K562 (cell line): ENCODE data around the gene NR0B2. TPM values are rescaled to one million over a fixed set of nuclear protein-coding genes. Genes with fewer than 3 reads are reported as not detected.
A peak's percentile ranks its signal among the peaks of the same experiment; 100 is the strongest.

ENCODE experiments used
- GTF2E2 ChIP-seq: fragments of 200-800 bp; sonication (Bioruptor generic); IDR thresholded peaks from 2 replicates; pipeline ENCODE4 v1.6.1; 2016; ENCODE audit warnings: missing genetic modification characterization, missing compliant biosample characterization
- NCOR1 ChIP-seq: fragments of 450-650 bp; IDR thresholded peaks from 2 replicates; pipeline ENCODE4 v1.6.1; 2016; ENCODE audit warnings: mild to moderate bottlenecking, moderate library complexity
- NFE2L1 ChIP-seq: fragments of 450-650 bp; IDR thresholded peaks from 2 replicates; pipeline ENCODE4 v1.6.1; 2016; ENCODE audit warnings: missing genetic modification characterization, low read depth, mild to moderate bottlenecking, missing compliant biosample characterization, moderate library complexity, borderline replicate concordance
- SREBF2 ChIP-seq: sonication (generic); formaldehyde crosslinking; IDR thresholded peaks from 2 replicates; pipeline ENCODE4 v1.4.0; 2020; ENCODE audit warnings: mild to moderate bottlenecking, missing genetic modification reagents
- SRSF1 ChIP-seq: fragments of 200-400 bp; formaldehyde crosslinking; IDR thresholded peaks from 2 replicates; pipeline ENCODE4 v1.6.1; 2017; ENCODE audit warnings: mild to moderate bottlenecking, low read depth, low read length, moderate library complexity
- XRCC4 ChIP-seq: IDR thresholded peaks from one replicate; pipeline ENCODE4 v1.6.1; 2011; ENCODE audit not compliant: insufficient read depth, insufficient read length; ENCODE audit errors: extremely low read depth
- ZBTB1 ChIP-seq: sonication (generic); formaldehyde crosslinking; IDR thresholded peaks from 2 replicates; pipeline ENCODE4 v1.8.1; 2023; ENCODE audit warnings: missing genetic modification reagents, low read depth, mild to moderate bottlenecking, borderline replicate concordance
- ZNF398 ChIP-seq: fragments of 250-450 bp; sonication (Bioruptor Pico); IDR thresholded peaks from 2 replicates; pipeline ENCODE4 v1.8.0; 2021; ENCODE audit warnings: moderate library complexity, mild to moderate bottlenecking, inconsistent platforms
- polyA plus RNA-seq, 8 experiments: library from polyadenylated mRNA; depleted of rRNA in 4 of 8; stranded (reverse) in 5 of 8; unstranded in 3 of 8; fragments of >200 nt; fragmentation: Nextera tagmentation in 2 of 8; fragmentation: Illumina TruSeq in 1 of 8; extraction: Ambion mirVana in 2 of 8; extraction: Trizol in 1 of 8; gene quantifications; 2 replicates each; pipeline versions ENCODE4 v1.2.1 to v1.2.3, GENCODE V29; 2011 to 2014; ENCODE audit warnings: inconsistent platforms in 1 of 8, missing spikeins in 1 of 8
- total RNA-seq, 7 experiments: library from RNA; depleted of rRNA in 6 of 7; stranded (reverse); fragments of >200 nt in 6 of 7; fragmentation: Illumina TruSeq in 2 of 7; extraction: Trizol in 2 of 7; gene quantifications; 2 replicates each; pipeline versions ENCODE4 v1.2.1 to v1.2.3, GENCODE V29; 2011 to 2021; ENCODE audit warnings: low replicate concordance in 1 of 7
- TF ChIP-seq, protein P1 (sequence below): sonication (generic); formaldehyde crosslinking; IDR thresholded peaks from 2 replicates; pipeline ENCODE4 v1.8.0; 2022; ENCODE audit warnings: mild to moderate bottlenecking, missing genetic modification reagents
- TF ChIP-seq, protein P2 (sequence below), 2 experiments: IDR thresholded peaks; 2 replicates each; pipeline ENCODE4 v1.6.1; 2011; ENCODE audit warnings: borderline replicate concordance in 1 of 2, control low read depth in 1 of 2, low read depth in 1 of 2, low read length in 1 of 2, mild to moderate bottlenecking in 1 of 2, mixed read lengths in 1 of 2, moderate library complexity in 1 of 2; ENCODE audit not compliant: insufficient read depth in 1 of 2, insufficient read length in 1 of 2, poor library complexity in 1 of 2, severe bottlenecking in 1 of 2; ENCODE audit errors: extremely low read depth in 1 of 2
- TF ChIP-seq, protein P3 (sequence below): sonication (generic); formaldehyde crosslinking; IDR thresholded peaks from 2 replicates; pipeline ENCODE4 v1.8.1; 2023; ENCODE audit warnings: missing genetic modification reagents, mild to moderate bottlenecking, borderline replicate concordance
- TF ChIP-seq, protein P4 (sequence below): fragments of 250-450 bp; sonication (Bioruptor Pico); IDR thresholded peaks from 2 replicates; pipeline ENCODE4 v1.9.0; 2021; ENCODE audit warnings: mild to moderate bottlenecking, inconsistent platforms

Gene NR0B2
- total and polyA plus RNA-seq, 9 of the 15 experiments (the other 6 are each of a cell fraction or from before 2014, with no cell fraction given): not detected

- TF ChIP-seq ZNF398 (CRISPR knock-in tag) (no peak), GTF2E2 (tag) (peak; percentile 76; the same call in 1 of the 2 replicates), SRSF1 (no peak), NCOR1 (no peak), NFE2L1 (no peak), SREBF2 (no peak), ZBTB1 (CRISPR knock-in tag) (no peak), XRCC4 (no peak)
- TF ChIP-seq, protein P1, sequence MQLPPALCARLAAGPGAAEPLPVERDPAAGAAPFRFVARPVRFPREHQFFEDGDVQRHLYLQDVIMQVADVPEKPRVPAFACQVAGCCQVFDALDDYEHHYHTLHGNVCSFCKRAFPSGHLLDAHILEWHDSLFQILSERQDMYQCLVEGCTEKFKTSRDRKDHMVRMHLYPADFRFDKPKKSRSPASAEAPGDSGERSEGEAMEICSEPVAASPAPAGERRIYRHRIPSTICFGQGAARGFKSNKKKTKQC (CRISPR knock-in tag): peak; percentile 85; the same call in 1 of the 2 replicates
- TF ChIP-seq, protein P2, sequence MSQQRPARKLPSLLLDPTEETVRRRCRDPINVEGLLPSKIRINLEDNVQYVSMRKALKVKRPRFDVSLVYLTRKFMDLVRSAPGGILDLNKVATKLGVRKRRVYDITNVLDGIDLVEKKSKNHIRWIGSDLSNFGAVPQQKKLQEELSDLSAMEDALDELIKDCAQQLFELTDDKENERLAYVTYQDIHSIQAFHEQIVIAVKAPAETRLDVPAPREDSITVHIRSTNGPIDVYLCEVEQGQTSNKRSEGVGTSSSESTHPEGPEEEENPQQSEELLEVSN (IDR thresholded peaks at IDR 0.05; ENCODE audit: borderline replicate concordance in 1 of 2, extremely low read depth in 1 of 2, insufficient read depth in 1 of 2, insufficient read length in 1 of 2, low read depth in 1 of 2, low read length in 1 of 2, poor library complexity in 1 of 2, severe bottlenecking in 1 of 2): peak; percentile 98 to 100
- TF ChIP-seq, protein P3, sequence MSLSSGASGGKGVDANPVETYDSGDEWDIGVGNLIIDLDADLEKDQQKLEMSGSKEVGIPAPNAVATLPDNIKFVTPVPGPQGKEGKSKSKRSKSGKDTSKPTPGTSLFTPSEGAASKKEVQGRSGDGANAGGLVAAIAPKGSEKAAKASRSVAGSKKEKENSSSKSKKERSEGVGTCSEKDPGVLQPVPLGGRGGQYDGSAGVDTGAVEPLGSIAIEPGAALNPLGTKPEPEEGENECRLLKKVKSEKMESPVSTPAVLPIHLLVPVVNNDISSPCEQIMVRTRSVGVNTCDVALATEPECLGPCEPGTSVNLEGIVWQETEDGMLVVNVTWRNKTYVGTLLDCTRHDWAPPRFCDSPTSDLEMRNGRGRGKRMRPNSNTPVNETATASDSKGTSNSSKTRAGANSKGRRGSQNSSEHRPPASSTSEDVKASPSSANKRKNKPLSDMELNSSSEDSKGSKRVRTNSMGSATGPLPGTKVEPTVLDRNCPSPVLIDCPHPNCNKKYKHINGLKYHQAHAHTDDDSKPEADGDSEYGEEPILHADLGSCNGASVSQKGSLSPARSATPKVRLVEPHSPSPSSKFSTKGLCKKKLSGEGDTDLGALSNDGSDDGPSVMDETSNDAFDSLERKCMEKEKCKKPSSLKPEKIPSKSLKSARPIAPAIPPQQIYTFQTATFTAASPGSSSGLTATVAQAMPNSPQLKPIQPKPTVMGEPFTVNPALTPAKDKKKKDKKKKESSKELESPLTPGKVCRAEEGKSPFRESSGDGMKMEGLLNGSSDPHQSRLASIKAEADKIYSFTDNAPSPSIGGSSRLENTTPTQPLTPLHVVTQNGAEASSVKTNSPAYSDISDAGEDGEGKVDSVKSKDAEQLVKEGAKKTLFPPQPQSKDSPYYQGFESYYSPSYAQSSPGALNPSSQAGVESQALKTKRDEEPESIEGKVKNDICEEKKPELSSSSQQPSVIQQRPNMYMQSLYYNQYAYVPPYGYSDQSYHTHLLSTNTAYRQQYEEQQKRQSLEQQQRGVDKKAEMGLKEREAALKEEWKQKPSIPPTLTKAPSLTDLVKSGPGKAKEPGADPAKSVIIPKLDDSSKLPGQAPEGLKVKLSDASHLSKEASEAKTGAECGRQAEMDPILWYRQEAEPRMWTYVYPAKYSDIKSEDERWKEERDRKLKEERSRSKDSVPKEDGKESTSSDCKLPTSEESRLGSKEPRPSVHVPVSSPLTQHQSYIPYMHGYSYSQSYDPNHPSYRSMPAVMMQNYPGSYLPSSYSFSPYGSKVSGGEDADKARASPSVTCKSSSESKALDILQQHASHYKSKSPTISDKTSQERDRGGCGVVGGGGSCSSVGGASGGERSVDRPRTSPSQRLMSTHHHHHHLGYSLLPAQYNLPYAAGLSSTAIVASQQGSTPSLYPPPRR (CRISPR knock-in tag): no peak
- TF ChIP-seq, protein P4, sequence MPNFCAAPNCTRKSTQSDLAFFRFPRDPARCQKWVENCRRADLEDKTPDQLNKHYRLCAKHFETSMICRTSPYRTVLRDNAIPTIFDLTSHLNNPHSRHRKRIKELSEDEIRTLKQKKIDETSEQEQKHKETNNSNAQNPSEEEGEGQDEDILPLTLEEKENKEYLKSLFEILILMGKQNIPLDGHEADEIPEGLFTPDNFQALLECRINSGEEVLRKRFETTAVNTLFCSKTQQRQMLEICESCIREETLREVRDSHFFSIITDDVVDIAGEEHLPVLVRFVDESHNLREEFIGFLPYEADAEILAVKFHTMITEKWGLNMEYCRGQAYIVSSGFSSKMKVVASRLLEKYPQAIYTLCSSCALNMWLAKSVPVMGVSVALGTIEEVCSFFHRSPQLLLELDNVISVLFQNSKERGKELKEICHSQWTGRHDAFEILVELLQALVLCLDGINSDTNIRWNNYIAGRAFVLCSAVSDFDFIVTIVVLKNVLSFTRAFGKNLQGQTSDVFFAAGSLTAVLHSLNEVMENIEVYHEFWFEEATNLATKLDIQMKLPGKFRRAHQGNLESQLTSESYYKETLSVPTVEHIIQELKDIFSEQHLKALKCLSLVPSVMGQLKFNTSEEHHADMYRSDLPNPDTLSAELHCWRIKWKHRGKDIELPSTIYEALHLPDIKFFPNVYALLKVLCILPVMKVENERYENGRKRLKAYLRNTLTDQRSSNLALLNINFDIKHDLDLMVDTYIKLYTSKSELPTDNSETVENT (CRISPR knock-in tag): no peak
Observed at GRCh38 chr1:26864610-26865480, 48.9 kb downstream of the NR0B2 start (continued).
